HG02610 (cell line): ENCODE results near the gene SH3D19.
"Not testable (repeated sequence)": the region's sequence is repeated elsewhere in the genome, so short reads cannot be mapped to it uniquely, and the experiment has no call there.

Source experiments
- ATAC-seq: cut with Tn5 transposase; IDR thresholded peaks from one replicate; pipeline ENCODE4 v1.9.1; 2021; ENCODE audit warnings: mild to moderate bottlenecking, moderate library complexity; ENCODE audit not compliant: unreplicated experiment

The SH3D19 gene

DNA sequence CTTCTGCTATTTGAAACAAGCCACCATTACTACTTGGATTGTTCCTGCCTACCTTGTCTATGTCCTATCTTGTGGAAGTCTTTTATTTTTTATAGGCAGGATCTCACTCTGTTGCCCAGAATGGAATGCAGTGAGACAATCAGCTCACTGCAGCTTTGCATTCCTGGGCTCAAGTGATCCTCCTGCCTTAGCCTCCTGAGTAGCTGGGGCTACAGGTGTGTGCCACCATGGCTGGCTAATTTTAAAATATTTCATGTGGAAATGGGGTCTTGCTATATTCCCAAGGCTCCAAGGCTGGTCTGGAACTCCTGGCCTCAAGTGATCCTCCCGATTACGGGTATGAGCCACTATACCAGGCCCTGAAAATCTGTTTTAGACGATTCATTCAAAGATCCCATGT, 218.3 kb downstream of the SH3D19 start:
- no peak for ATAC-seq

DNA sequence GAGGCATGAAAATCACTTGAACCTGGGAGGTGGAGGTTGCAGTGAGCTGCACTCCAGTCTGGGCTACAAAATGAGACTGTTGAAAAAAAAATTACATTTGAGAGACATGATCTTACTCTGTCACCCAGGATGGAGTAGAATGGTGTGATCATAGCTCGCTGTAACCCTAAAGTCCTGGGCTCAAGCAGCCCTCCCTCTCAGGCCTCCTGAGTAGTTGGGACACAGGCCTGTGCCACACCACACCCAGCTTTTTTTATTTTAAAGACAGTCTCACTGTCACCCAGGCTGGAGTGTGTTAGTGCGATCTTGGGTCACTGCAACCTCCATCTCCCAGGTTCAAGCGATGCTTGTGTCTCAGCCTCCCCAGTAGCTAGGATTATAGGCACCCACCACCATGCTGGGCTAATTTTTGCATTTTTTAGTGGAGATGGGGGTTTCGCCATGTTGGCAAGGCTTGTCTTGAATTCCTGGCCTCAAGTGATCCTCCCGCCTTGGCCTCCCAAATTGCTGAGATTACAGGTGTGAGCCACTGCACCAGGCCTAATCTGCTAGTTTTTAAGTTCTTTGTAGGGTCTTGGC, 219.9 kb downstream of the SH3D19 start:
- ATAC-seq, result no peak

DNA sequence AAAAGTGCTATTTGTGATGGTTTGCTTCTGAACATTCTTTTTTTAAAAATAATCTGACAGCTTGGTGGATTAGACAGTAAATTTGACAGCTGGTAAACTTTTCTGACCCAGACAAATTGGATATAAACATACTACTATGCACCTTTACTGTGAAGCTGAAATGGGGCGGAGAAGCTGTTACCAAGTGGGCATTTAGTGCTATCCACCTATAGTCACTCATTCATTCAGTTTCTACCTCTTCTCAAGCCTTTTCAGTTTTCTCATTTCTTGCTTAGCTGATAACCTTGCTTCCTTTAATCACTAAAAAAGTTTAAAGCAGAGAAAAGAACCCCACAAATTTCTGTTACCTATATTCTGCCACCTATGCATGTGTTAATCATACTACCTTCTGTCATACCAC, 220.8 kb downstream of the SH3D19 start:
- ATAC-seq, result no peak

- ATAC-seq, result no peak
These were observed 221.6 kb downstream of the SH3D19 start for GRCh38 chr4:151103758-151104157.

DNA sequence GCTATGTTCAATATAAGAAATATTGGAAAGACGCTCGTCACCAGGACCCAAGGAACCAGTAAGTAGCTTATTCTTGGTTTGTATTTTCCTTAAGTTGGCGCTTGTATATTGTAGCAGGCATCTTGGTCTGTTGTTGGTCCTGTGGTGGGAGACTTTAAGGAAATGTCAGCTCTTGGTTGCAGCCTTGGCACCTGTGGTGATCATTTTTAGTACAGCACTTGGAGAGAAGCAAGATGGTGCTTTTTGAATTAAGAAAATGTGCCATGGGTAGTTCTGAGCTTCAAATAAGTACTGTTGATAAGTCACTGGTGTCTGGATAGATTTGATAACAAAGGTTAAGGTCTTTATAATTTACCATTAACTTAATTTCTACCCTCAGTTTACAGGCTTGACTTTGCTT, 224.9 kb downstream of the SH3D19 start:
- no peak for ATAC-seq

GRCh38 chr4:151099976-151100417, 225.4 kb downstream of the SH3D19 start:
- no peak for ATAC-seq

- ATAC-seq, result peak; percentile 93
These were observed 226.0 kb downstream of the SH3D19 start, which contains the start of gene RPS3A for GRCh38 chr4:151099229-151099975. Gene RPS3A, plus strand, starts transcription at chr4:151099628. Its CDS starts 25 bp downstream, at chr4:151099653.

- ATAC-seq, result no peak
These were observed 226.5 kb downstream of the SH3D19 start for GRCh38 chr4:151098979-151099228.

DNA sequence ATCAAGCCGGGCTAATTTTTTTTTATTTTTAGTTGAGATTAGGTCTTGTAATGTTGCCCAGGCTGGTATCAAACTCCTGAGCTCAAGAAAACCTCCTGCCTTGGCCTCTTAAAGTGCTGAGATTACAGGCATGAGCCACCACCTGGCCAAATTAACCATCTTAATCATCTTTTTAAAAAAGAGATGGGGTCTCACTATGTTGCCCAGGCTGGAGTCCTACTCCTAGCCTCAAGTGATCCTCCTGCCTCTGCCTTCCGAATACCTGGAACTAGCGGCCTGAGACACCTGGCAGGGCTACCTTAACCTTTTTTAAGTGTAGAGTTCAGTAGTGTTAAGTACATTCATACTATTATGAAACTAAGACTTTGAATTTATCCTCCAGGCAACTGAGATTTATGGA, 227.6 kb downstream of the SH3D19 start:
- ATAC-seq, result no peak

GRCh38 chr4:151095142-151095541, 230.3 kb downstream of the SH3D19 start:
- no peak for ATAC-seq

DNA sequence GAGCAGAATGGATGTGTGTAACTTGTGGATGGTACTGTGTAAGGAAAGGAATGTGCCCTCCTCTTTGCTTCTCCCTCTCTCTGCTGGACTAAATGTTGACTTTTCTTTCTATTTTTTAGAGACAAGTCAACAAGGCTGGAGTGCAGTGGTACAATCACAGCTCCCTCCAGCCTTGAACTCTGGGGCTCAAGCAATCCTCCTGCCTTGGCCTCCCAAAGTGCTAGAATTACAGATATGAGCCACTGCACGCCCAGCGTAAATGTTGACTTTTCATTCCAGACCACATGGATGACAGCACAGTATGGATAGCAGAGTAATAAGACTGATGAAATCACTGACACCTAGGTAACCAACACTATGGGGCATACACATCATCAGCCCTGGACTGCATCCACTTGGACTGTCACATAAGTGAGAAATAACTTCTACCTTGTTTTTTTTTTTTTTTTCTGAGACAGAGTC, 231.1 kb downstream of the SH3D19 start:
- no peak for ATAC-seq

GRCh38 chr4:151093203-151093602, 232.2 kb downstream of the SH3D19 start:
- no peak for ATAC-seq

- no peak for ATAC-seq
These were observed 232.9 kb downstream of the SH3D19 start for GRCh38 chr4:151092488-151092887.

GRCh38 chr4:151091047-151091446, 234.4 kb downstream of the SH3D19 start:
- ATAC-seq, result no peak

- ATAC-seq, result no peak
These were observed 237.9 kb downstream of the SH3D19 start for GRCh38 chr4:151087467-151087866.

- ATAC-seq, result not testable (repeated sequence)
These were observed 247.4 kb downstream of the SH3D19 start for GRCh38 chr4:151077978-151078377.

DNA sequence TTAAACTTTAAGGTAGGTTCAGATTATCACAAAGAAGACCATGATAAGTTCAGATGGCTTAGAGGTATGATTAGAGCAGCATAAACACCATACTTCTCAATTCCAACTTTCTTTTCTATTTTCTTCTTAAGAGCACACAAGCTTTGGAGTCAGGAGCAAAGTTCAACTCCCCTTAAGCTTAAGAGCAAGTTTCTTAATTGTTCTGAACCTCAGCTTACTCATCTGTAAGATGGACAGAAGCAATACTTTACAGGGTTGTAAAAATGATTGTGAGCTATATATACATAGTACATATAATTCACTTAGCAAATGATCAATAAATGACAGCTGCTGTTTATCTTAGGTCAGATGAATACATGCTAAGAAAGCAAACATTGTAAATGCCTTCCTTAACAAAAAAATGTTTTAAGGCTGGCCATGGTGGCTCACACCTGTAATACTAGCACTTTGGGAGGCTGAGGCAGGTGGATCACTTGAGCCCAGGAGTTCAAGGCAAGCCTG, 250.9 kb downstream of the SH3D19 start:
- no peak for ATAC-seq
